Epithelial cell of umbilical artery (primary cell): ENCODE results near the gene SHC2. TPM values are rescaled to one million over a fixed set of nuclear protein-coding genes. Genes with fewer than 3 reads are reported as not detected.

Experiments
- total RNA-seq: library from RNA; depleted of rRNA; stranded (reverse); fragments of >200 nt; gene quantifications from 2 replicates; pipeline ENCODE4 v1.2.3, GENCODE V29; 2014

SHC2 gene, protein sequence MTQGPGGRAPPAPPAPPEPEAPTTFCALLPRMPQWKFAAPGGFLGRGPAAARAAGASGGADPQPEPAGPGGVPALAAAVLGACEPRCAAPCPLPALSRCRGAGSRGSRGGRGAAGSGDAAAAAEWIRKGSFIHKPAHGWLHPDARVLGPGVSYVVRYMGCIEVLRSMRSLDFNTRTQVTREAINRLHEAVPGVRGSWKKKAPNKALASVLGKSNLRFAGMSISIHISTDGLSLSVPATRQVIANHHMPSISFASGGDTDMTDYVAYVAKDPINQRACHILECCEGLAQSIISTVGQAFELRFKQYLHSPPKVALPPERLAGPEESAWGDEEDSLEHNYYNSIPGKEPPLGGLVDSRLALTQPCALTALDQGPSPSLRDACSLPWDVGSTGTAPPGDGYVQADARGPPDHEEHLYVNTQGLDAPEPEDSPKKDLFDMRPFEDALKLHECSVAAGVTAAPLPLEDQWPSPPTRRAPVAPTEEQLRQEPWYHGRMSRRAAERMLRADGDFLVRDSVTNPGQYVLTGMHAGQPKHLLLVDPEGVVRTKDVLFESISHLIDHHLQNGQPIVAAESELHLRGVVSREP
- 2.1 and 6.8 TPM in 2 replicates for total RNA-seq

DNA sequence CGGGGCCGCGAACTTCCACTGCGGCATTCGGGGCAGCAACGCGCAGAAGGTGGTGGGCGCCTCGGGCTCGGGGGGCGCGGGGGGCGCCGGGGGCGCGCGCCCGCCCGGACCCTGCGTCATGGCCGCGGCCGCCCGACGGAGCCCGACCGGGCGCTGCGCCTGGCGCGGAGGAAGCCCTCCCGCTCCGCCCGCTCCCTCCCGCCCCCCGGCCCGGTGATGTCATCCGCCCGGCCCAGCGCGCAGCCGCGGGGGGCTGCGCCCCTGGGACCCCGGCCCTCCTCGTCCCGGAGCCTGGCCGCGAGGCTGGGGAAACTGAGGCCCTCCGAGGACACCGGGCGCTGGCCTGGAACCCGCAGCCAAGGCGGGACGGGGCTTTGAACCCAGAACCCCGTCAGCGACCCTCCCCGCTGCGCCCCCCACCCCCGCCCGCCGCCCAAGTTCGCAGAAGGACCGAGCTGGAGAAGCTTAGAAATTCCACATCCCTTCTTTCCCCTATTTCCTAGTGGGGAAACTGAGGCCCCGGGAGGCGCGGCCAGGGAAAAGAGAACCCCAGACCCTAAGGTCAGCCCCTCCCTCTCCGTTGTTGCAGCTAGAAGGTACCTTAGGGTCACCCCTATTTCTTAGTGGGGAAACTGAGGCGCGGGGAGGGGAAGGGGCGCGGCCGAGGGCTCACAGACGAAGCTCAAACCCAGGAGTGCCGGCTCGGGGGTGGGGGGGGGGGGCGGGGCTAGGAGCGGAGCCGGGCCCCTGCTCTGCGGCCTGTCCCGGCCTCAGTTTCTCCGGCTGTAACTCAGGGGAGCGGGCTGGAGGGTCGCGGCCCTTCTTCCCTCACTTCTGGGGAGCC is at the start of gene SHC2:
TSS of gene SHC2 (minus strand) at position 157 of the 844 bp plus-strand sequence. CDS start at position 120, 37 bp downstream.

DNA sequence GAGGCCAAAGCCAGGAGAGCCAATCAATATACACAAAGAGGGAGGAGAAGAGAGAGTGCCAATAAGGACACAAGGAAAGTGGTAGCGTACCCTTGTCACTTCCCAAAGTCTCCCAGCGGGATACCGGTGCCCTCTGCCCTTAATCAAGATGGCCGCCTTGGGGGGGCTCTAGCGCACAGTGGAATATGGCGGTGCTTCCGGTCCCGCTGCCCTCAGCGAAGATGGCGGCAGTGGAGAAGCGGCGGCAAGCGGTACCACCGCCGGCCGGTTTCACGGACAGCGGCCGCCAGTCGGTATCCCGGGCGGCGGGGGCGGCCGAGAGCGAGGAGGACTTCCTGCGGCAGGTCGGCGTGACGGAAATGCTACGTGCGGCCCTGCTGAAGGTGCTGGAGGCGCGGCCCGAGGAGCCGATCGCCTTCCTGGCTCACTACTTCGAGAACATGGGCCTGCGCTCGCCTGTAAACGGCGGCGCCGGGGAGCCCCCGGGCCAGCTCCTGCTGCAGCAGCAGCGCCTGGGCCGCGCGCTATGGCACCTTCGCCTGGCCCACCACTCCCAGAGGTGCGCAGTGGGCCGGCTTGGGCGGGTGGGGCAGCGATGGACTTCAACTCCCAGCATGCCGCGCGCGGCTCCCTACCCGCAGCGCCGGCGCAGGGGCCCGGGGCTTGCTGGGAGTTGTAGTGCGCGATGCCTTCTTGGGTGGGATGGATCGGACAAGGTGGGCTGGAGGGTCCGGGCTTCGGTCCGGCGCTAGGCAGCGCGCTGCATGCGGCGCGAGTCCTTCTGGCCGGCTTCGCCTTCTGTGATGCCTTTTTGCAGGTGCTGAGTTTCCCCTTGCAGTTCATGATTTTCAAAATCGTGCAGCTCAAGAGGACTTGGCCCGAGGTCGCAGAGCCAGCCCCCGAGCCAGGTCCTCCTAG is 46.7 kb upstream of the SHC2 start, which contains the start of gene TPGS1:
TSS of gene TPGS1 (plus strand) at position 212 of the 918 bp plus-strand sequence. CDS start at position 222, 10 bp downstream.

DNA sequence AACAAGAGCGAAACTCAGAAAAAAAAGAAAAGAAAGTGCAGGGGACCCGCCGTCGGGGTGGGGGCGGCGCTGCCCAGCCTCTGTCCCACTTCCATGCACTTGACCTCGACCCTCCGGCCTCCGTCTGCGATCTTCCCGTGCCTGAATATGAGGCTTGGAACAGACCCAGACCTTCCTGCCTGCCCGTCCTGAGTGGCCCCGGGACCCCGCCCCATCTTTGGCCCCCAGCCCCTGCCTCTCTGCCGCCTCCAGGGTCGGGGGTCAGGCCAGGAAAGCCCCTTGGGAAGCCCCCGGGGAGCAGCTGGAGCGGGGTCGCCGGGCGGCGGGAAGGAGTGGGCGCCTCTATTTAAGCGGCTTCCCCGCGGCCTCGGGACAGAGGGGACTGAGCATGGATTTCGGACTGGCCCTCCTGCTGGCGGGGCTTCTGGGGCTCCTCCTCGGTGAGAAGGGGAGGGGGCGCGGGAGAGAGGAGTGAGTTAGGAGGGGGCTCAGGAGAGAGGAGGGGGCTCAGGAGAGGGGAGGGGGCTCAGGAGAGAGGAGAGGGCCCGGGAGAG is 35.4 kb upstream of the SHC2 start, which contains the start of gene MADCAM1:
TSS of gene MADCAM1 (plus strand) at position 375 of the 554 bp plus-strand sequence. CDS start at position 389, 14 bp downstream.

DNA sequence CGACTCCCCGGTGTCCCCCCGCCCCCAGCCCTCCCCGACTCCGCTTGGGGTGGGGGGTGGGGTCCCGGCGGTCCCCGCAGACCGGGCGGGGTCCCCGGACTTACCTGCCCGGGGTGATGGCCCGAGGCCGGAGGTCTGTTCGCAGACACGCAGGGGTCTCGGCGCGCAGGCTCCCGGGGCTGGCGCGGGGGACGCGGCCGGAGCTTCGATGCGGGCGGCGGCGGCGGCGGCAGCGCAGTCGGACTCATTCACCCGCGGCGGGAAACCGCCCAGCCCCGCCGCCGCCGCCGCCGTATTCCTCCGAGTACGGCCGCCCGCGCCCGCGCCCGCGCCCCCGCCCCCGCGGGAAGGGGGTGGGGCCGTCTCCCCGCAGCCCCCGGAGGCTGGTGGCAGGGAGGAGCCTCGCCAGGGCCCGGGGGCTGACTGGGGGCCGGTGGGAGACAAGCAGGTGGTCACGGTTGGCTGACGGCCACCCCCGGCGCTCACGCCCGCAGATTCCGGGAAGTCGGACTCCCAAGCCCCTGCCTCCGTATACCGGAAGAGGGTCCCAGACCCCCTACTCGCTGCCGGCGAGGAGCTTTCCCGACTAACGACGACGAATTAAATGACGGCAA is 51.8 kb downstream of the SHC2 start, which contains the start of gene C2CD4C:
TSS of gene C2CD4C (minus strand) at position 246 of the 614 bp plus-strand sequence. CDS start 786 bp downstream, outside the sequence.

Other genes with a start within 250 kb of the SHC2 start
- gene PLPP2, start 169.6 kb downstream of the SHC2 start, total RNA-seq = 12.0 and 18.5 TPM in 2 replicates
- 14.6 and 24.5 TPM in 2 replicates for gene MIER2, start 116.2 kb downstream of the SHC2 start, total RNA-seq
- 0.30 and 1.6 TPM in 2 replicates for gene C2CD4C, start 51.9 kb downstream of the SHC2 start, total RNA-seq
- not detected in 2 replicates for gene MADCAM1, start 35.5 kb upstream of the SHC2 start, total RNA-seq
- gene TPGS1, start 46.5 kb upstream of the SHC2 start, total RNA-seq = 41.3 and 56.2 TPM in 2 replicates
- 87.4 and 97.4 TPM in 2 replicates for gene CDC34, start 70.7 kb upstream of the SHC2 start, total RNA-seq
- gene GZMM, start 83.0 kb upstream of the SHC2 start, total RNA-seq = not detected in 2 replicates
- 307 and 357 TPM in 2 replicates for gene BSG, start 111.6 kb upstream of the SHC2 start, total RNA-seq
- under 0.01 and 1.3 TPM in 2 replicates for gene HCN2, start 128.8 kb upstream of the SHC2 start, total RNA-seq
- 25.3 and 27.5 TPM in 2 replicates for gene POLRMT, start 172.5 kb upstream of the SHC2 start, total RNA-seq
- gene FGF22, start 178.8 kb upstream of the SHC2 start, total RNA-seq = not detected in 2 replicates
- 38.3 and 40.9 TPM in 2 replicates for gene RNF126, start 202.2 kb upstream of the SHC2 start, total RNA-seq
- 18.1 and 47.4 TPM in 2 replicates for gene FSTL3, start 215.4 kb upstream of the SHC2 start, total RNA-seq
- gene PRSS57, start 234.4 kb upstream of the SHC2 start, total RNA-seq = not detected in 2 replicates
- 2.4 and 5.5 TPM in 2 replicates for gene PALM, start 247.9 kb upstream of the SHC2 start, total RNA-seq